Mesenchymal stem cell (in vitro differentiated cells and primary cell): ENCODE results near the gene PALM.
"Not testable (repeated sequence)": the region's sequence is repeated elsewhere in the genome, so short reads cannot be mapped to it uniquely, and the experiment has no call there.

Experiments
- DNase-seq: peaks from one replicate; pipeline ENCODE4 v3.0.0-alpha.2; 2013
- H2AFZ ChIP-seq: one replicate; pipeline ENCODE4 v1.6.1; 2013; ENCODE audit warnings: low read depth, mild to moderate bottlenecking, control low read depth, inconsistent platforms, low read length, moderate library complexity
- H2AK5ac ChIP-seq: 2 replicates; pipeline ENCODE4 v1.6.1; 2013; ENCODE audit warnings: low read length, moderate library complexity, mild to moderate bottlenecking, inconsistent platforms; ENCODE audit not compliant: severe bottlenecking
- H2BK120ac ChIP-seq: one replicate; pipeline ENCODE4 v1.6.1; 2013; ENCODE audit warnings: low read depth, mild to moderate bottlenecking, inconsistent platforms, low read length, moderate library complexity
- H2BK12ac ChIP-seq, 2 experiments: one replicate each; pipeline ENCODE4 v1.6.1; 2013; ENCODE audit warnings: inconsistent platforms in 2 of 2, low read length in 2 of 2, mild to moderate bottlenecking in 2 of 2, moderate library complexity in 2 of 2, control low read depth in 1 of 2
- H2BK15ac ChIP-seq: one replicate; pipeline ENCODE4 v1.6.1; 2013; ENCODE audit warnings: mild to moderate bottlenecking, low read depth, inconsistent platforms; ENCODE audit not compliant: poor library complexity, severe bottlenecking
- H2BK5ac ChIP-seq: 2 replicates; pipeline ENCODE4 v1.6.1; 2013; ENCODE audit warnings: low read depth, mild to moderate bottlenecking, low read length, control low read depth, inconsistent platforms; ENCODE audit not compliant: poor library complexity, severe bottlenecking
- H3K14ac ChIP-seq, 2 experiments: one replicate each; pipeline ENCODE4 v1.6.1; 2013; ENCODE audit warnings: inconsistent platforms in 2 of 2, low read length in 2 of 2, control low read depth in 1 of 2, mild to moderate bottlenecking in 1 of 2, moderate library complexity in 1 of 2
- H3K18ac ChIP-seq, 2 experiments: one replicate each; pipeline ENCODE4 v1.6.1; 2013; ENCODE audit warnings: inconsistent platforms in 2 of 2, low read length in 2 of 2, control low read depth in 1 of 2, low read depth in 1 of 2, mild to moderate bottlenecking in 1 of 2
- H3K23ac ChIP-seq, 2 experiments: one replicate each; pipeline ENCODE4 v1.6.1; 2013; ENCODE audit warnings: inconsistent platforms in 2 of 2, low read length in 2 of 2, mild to moderate bottlenecking in 2 of 2, moderate library complexity in 2 of 2, control low read depth in 1 of 2
- H3K27ac ChIP-seq: 2 replicates; pipeline ENCODE4 v1.5.1; 2013; ENCODE audit warnings: mild to moderate bottlenecking, moderate library complexity, low read length, control low read depth, inconsistent platforms; ENCODE audit not compliant: poor library complexity, severe bottlenecking
- H3K27me3 ChIP-seq, 2 experiments: 2 replicates each; pipeline versions ENCODE4 v1.6.1 to v1.7.0; 2013; ENCODE audit warnings: low read length in 2 of 2, mild to moderate bottlenecking in 2 of 2, moderate library complexity in 2 of 2, control low read depth in 1 of 2, inconsistent platforms in 1 of 2; ENCODE audit not compliant: control insufficient read depth in 1 of 2, insufficient read depth in 1 of 2
- H3K36me3 ChIP-seq, 2 experiments: 2 replicates each; pipeline versions ENCODE4 v1.6.1 to v1.7.0; 2013; ENCODE audit warnings: low read length in 2 of 2, control low read depth in 1 of 2, inconsistent platforms in 1 of 2, low read depth in 1 of 2, mild to moderate bottlenecking in 1 of 2; ENCODE audit not compliant: insufficient read depth in 2 of 2, control insufficient read depth in 1 of 2
- H3K4ac ChIP-seq, 2 experiments: one replicate each; pipeline ENCODE4 v1.6.1; 2013; ENCODE audit warnings: inconsistent platforms in 2 of 2, low read length in 2 of 2, mild to moderate bottlenecking in 2 of 2, moderate library complexity in 2 of 2, control low read depth in 1 of 2, low read depth in 1 of 2
- H3K4me1 ChIP-seq: 2 replicates; pipeline ENCODE4 v1.6.1; 2013; ENCODE audit warnings: low read depth, low read length, control low read depth; ENCODE audit not compliant: control insufficient read depth, insufficient read depth
- H3K4me2 ChIP-seq: 2 replicates; pipeline ENCODE4 v1.6.1; 2013; ENCODE audit warnings: low read length, mild to moderate bottlenecking, inconsistent platforms; ENCODE audit not compliant: poor library complexity, severe bottlenecking
- H3K4me3 ChIP-seq, 2 experiments: 2 replicates each; pipeline versions ENCODE4 v1.5.1 to v1.7.0; 2013; ENCODE audit warnings: low read length in 2 of 2, mild to moderate bottlenecking in 2 of 2, control low read depth in 1 of 2, low read depth in 1 of 2; ENCODE audit not compliant: insufficient read depth in 1 of 2
- H3K79me1 ChIP-seq: replicated peaks from 2 replicates; pipeline ENCODE4 v1.6.1; 2013; ENCODE audit warnings: mild to moderate bottlenecking, control low read depth, low read length, inconsistent platforms; ENCODE audit not compliant: poor library complexity, severe bottlenecking
- H3K9ac ChIP-seq: 2 replicates; pipeline ENCODE4 v1.7.0; 2013; ENCODE audit warnings: mild to moderate bottlenecking, low read length, moderate library complexity
- H3K9me3 ChIP-seq: 2 replicates; pipeline ENCODE4 v1.7.0; 2013; ENCODE audit warnings: mild to moderate bottlenecking, low read length; ENCODE audit not compliant: control insufficient read depth
- H4K8ac ChIP-seq: one replicate; pipeline ENCODE4 v1.6.1; 2013; ENCODE audit warnings: inconsistent platforms, mild to moderate bottlenecking, low read length, moderate library complexity
- H4K91ac ChIP-seq: one replicate; pipeline ENCODE4 v1.6.1; 2013; ENCODE audit warnings: mild to moderate bottlenecking, low read length, inconsistent platforms
- WGBS: methylation state at CpG from one replicate; pipeline ENCODE4 v1.1.7; 2013; ENCODE audit warnings: mixed read lengths; 5-methylcytosine and 5-hydroxymethylcytosine counted together

The PALM gene

GRCh38 chr19:740816-741505, 32.2 kb downstream of the PALM start:
- H3K4ac ChIP-seq, H3K9me3 ChIP-seq, H2AFZ ChIP-seq, H2AK5ac ChIP-seq, H3K27me3 ChIP-seq, H4K91ac ChIP-seq, H3K18ac ChIP-seq, H2BK5ac ChIP-seq, H3K79me1 ChIP-seq, H3K23ac ChIP-seq, H2BK120ac ChIP-seq, H3K9ac ChIP-seq, H2BK15ac ChIP-seq, H3K27ac ChIP-seq, H3K4me2 ChIP-seq, DNase-seq, H3K14ac ChIP-seq, H3K4me1 ChIP-seq, H3K4me3 ChIP-seq, H4K8ac ChIP-seq, H2BK12ac ChIP-seq: not testable (repeated sequence)
- peaks cover 13 to 44% of the 10 kb centered on the region in 2 experiments for H3K36me3 ChIP-seq
- WGBS = 83% methylated on average over 12 of the region's 16 CpGs

GRCh38 chr19:741506-742131, 32.9 kb downstream of the PALM start:
- no peak overlapping the region for H3K4ac ChIP-seq
- no peak overlapping the region for H2BK5ac ChIP-seq
- H3K79me1 ChIP-seq = no peaks in the 10 kb centered on the region
- H4K91ac ChIP-seq = no peak overlapping the region
- DNase-seq = no peak
- H3K4me3 ChIP-seq = no peak overlapping the region
- peak overlapping the region in 1 of 2 experiments; percentile 23 for H2BK12ac ChIP-seq
- no peak overlapping the region for H4K8ac ChIP-seq
- H3K36me3 ChIP-seq = peaks cover 8 to 44% of the 10 kb centered on the region in 2 experiments
- 88% methylated on average over 13 of the region's 19 CpGs for WGBS
- no peak overlapping the region for H3K4me2 ChIP-seq
- no peak overlapping the region for H3K9ac ChIP-seq
- no peaks in the 10 kb centered on the region for H3K27me3 ChIP-seq
- no peak overlapping the region for H3K27ac ChIP-seq
- H2BK15ac ChIP-seq = no peak overlapping the region
- H3K4me1 ChIP-seq = peaks cover 10% of the 10 kb centered on the region
- no peak overlapping the region for H2BK120ac ChIP-seq
- H3K9me3 ChIP-seq = peaks cover 7% of the 10 kb centered on the region
- no peak overlapping the region for H2AK5ac ChIP-seq
- H3K23ac ChIP-seq = no peak overlapping the region
- no peak overlapping the region for H3K18ac ChIP-seq
- no peak overlapping the region for H2AFZ ChIP-seq
- no peak overlapping the region for H3K14ac ChIP-seq

DNA sequence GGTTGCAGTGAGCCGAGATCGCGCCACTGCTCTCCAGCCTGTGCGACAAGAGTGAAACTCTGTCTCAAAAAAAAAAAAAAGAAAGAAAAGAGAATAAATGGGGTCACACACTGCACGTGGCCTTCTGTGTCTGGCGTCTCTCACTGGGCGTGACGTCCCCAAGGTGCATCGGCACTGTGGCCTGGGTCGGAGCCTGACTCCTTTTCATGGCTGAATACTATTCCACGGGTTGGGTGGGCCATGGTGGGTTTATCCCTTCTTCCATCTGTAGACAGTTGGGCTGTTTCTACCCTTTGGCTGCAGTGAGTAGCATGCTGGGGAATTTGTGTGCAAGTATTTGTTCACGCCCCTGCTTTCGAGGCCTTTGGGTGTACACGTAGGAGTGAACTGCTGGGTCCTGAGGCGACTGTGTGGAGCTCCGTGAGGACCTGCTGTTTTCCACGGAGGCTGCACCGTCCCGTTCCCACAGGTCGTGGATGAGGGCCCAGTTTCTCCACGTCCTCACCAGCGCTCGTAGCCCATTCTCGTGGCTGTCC, 33.9 kb downstream of the PALM start:
- no peak overlapping the region for H2BK5ac ChIP-seq
- H3K4me2 ChIP-seq = no peak overlapping the region
- H3K9ac ChIP-seq = no peak overlapping the region
- H3K36me3 ChIP-seq = peaks cover 9 to 46% of the 10 kb centered on the region in 2 experiments
- H3K79me1 ChIP-seq = no peaks in the 10 kb centered on the region
- H3K4me3 ChIP-seq = no peak overlapping the region
- H2AFZ ChIP-seq = no peak overlapping the region
- peaks cover 8% of the 10 kb centered on the region for H3K4me1 ChIP-seq
- H2BK12ac ChIP-seq = no peak overlapping the region
- H3K27me3 ChIP-seq = no peaks in the 10 kb centered on the region
- no peak overlapping the region for H3K27ac ChIP-seq
- no peak overlapping the region for H3K14ac ChIP-seq
- H4K8ac ChIP-seq = no peak overlapping the region
- no peak for DNase-seq
- no peak overlapping the region for H3K4ac ChIP-seq
- no peak overlapping the region for H4K91ac ChIP-seq
- no peak overlapping the region for H2AK5ac ChIP-seq
- H3K18ac ChIP-seq = no peak overlapping the region
- peaks cover 9% of the 10 kb centered on the region for H3K9me3 ChIP-seq
- H2BK15ac ChIP-seq = no peak overlapping the region
- 96% methylated on average over 24 of the region's 24 CpGs for WGBS
- H2BK120ac ChIP-seq = no peak overlapping the region
- no peak overlapping the region for H3K23ac ChIP-seq

DNA sequence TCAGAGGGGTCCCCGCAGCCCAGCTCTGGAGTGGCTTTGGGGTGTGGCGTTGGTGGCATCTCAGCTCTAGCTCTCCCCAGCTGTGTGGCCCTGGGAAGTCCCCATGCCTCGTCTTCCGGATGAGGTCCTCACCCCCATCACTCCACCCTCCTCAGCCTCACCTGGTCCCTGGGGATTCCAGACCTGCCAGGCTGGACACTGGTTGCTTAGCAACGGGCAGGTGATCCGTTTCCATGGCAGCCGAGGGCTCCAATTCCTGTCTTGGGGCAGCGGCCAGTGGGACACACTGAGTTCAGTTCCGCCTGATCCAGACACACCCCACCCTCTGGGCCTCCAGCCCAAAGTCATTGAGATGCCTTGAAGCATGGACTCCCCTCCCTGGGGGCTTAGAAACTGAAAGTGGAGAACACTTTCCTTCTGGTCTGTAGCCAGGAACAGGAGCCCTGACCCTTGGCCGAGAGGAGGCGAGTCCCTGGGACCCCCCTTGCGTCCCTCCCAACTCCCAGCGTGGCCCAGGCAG, 34.5 kb downstream of the PALM start:
- H2AK5ac ChIP-seq = no peak overlapping the region
- H3K27ac ChIP-seq = no peak overlapping the region
- H2BK5ac ChIP-seq = no peak overlapping the region
- H3K18ac ChIP-seq = no peak overlapping the region
- WGBS = 86% methylated on average over 13 of the region's 13 CpGs
- H3K79me1 ChIP-seq = no peaks in the 10 kb centered on the region
- no peak overlapping the region for H3K4ac ChIP-seq
- H3K9me3 ChIP-seq = peaks cover 16% of the 10 kb centered on the region
- no peak overlapping the region for H2AFZ ChIP-seq
- H3K4me3 ChIP-seq = no peak overlapping the region
- H3K4me2 ChIP-seq = no peak overlapping the region
- DNase-seq = no peak
- H3K36me3 ChIP-seq = peaks cover 14 to 50% of the 10 kb centered on the region in 2 experiments
- no peak overlapping the region for H2BK15ac ChIP-seq
- peaks cover 5% of the 10 kb centered on the region for H3K4me1 ChIP-seq
- no peaks in the 10 kb centered on the region for H3K27me3 ChIP-seq
- no peak overlapping the region for H3K14ac ChIP-seq
- H3K23ac ChIP-seq = no peak overlapping the region
- no peak overlapping the region for H3K9ac ChIP-seq
- no peak overlapping the region for H2BK12ac ChIP-seq
- H4K91ac ChIP-seq = no peak overlapping the region
- no peak overlapping the region for H4K8ac ChIP-seq
- no peak overlapping the region for H2BK120ac ChIP-seq
